ENCODE results near the gene SDE2. TPM values are rescaled to one million over a fixed set of nuclear protein-coding genes. Genes with fewer than 3 reads are reported as not detected.
"Not testable (repeated sequence)": the region's sequence is repeated elsewhere in the genome, so short reads cannot be mapped to it uniquely, and the experiment has no call there.

Gene SDE2
- total RNA-seq, 4 donors from 2014 or later = 19.9 to 41.0 (median 27.3) TPM

DNA sequence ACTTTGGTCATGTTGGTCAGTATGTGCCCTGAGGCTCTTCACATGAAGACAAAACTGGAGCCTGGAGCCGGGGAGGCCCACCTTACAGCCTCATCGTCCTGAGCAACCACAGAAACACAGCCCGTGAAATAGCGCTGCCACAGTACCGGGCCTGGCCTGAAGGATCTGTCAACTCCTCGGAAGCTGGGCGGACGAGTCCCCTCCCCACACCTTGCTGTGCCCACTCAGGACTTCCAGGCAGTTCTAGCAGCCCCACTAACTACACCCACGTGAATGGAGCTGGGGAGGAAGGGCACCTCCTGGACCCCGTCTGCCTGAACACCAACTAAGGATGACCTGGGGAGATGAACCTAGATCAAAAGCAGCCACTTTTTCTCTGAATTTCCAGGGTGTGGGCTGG, 24.7 kb downstream of the SDE2 start:
- intact Hi-C loops (cut with DNase I) = loop anchor here (2.0 to 5.0 kb wide), 2 partner anchors 52 to 500 kb away; partner anchors contain the start of gene PYCR2
- Histone ChIP-seq H3K4me1 (no peaks in the 10 kb centered on the region), H3K27me3 (no peaks in the 10 kb centered on the region), H3K9me3 (no peaks in the 10 kb centered on the region), H3K4me3 (replicated peaks in 1 of 3) (no peak overlapping the region), H3K27ac (no peak overlapping the region), H3K36me3 (peaks cover 0 to 1% of the 10 kb centered on the region in 2 donors)
- 93 to 96% methylated on average over 9 to 10 of the region's 10 CpGs for WGBS, 2 donors
- no peak for TF ChIP-seq POLR2A (IDR thresholded peaks at IDR 0.05)
- TF ChIP-seq, protein P1, sequence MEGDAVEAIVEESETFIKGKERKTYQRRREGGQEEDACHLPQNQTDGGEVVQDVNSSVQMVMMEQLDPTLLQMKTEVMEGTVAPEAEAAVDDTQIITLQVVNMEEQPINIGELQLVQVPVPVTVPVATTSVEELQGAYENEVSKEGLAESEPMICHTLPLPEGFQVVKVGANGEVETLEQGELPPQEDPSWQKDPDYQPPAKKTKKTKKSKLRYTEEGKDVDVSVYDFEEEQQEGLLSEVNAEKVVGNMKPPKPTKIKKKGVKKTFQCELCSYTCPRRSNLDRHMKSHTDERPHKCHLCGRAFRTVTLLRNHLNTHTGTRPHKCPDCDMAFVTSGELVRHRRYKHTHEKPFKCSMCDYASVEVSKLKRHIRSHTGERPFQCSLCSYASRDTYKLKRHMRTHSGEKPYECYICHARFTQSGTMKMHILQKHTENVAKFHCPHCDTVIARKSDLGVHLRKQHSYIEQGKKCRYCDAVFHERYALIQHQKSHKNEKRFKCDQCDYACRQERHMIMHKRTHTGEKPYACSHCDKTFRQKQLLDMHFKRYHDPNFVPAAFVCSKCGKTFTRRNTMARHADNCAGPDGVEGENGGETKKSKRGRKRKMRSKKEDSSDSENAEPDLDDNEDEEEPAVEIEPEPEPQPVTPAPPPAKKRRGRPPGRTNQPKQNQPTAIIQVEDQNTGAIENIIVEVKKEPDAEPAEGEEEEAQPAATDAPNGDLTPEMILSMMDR (IDR thresholded peaks at IDR 0.05) = no peak
- DNase-seq = no peak

DNA sequence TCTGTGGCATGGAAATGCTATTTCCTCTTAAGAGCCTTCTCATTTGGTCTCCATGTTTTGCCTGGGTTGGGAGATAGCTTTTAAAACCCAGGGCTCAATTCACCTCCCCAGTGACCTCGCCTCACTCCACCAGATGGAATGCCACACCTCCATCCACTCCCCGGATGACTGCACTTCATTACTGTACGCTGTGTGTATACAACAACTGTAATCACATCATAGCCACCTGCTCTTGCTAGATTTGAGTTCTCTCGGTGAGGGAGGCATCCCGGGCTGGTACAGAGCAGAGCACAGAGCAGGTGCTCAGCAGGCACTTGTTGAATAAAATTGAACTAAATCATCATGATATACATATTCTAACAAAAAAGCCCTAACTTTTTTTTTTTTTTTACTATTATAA, 26.0 kb downstream of the SDE2 start:
- TF ChIP-seq, protein P1 (IDR thresholded peaks at IDR 0.05) = no peak
- TF ChIP-seq POLR2A (IDR thresholded peaks at IDR 0.05) = no peak
- DNase-seq = no peak
- no peaks in the 10 kb centered on the region for H3K27me3 ChIP-seq
- 55 to 71% methylated on average over 5 of the region's 5 CpGs for WGBS, 2 donors
- no peaks in the 10 kb centered on the region for H3K9me3 ChIP-seq
- no peaks in the 10 kb centered on the region for H3K4me1 ChIP-seq
- no peak overlapping the region for H3K27ac ChIP-seq
- intact Hi-C loops (cut with DNase I) = loop anchor here (5.0 kb wide), 1 partner anchor 51 kb away; the partner anchor contains the start of gene PYCR2
- H3K36me3 ChIP-seq = no peaks in the 10 kb centered on the region
- no peak overlapping the region for H3K4me3 ChIP-seq (replicated peaks in 1 of 3)

DNA sequence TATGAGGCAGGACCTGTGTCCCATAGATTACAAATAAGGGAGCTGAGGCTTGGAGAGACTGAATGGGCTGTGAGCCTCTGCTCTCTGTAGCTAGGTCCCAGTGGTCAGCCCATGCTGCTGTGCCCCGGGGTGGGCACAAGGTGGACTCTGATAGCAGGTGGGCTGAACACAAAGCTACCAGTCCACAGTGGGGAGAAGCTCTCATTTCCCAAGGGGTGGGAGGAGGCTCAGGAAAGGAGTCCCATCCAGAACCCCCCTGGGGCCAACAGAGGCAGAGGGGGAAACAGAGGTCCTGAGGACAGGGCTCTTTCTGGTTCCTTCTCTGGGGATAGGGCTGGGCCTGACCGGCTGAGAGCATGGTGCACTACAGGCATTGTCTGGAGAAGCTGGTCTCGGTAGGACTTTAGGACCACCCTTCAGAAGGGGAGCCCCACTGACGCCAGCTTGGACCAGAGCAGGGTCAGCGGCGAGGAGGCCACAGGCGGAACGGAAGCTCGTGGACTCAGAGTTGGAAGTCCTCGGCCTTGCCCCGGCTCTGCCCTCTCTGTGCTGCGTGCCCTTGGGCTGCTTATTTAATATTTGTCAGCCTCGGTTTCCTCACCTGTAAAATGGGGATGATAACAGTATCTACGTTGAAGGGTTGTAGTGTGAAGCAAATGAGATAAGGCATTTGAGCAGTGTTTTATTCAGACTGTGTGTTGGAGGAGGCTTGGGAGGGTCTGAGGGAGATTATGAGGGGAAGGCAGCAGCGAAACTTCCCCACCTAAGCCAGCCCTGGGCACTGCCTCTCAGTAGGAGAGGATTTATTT, 26.6 kb downstream of the SDE2 start:
- Histone ChIP-seq H3K27ac (no peak overlapping the region), H3K4me3 (replicated peaks in 1 of 3) (no peak overlapping the region), H3K9me3 (no peaks in the 10 kb centered on the region), H3K36me3 (no peaks in the 10 kb centered on the region), H3K27me3 (no peaks in the 10 kb centered on the region), H3K4me1 (no peaks in the 10 kb centered on the region)
- intact Hi-C loops (cut with DNase I) = loop anchor here (5.0 kb wide), 1 partner anchor 50 kb away; the partner anchor contains the start of gene PYCR2
- 92 to 96% methylated on average over 11 to 15 of the region's 15 CpGs for WGBS, 2 donors
- TF ChIP-seq POLR2A (IDR thresholded peaks at IDR 0.05) = no peak
- TF ChIP-seq, protein P1 (IDR thresholded peaks at IDR 0.05) = no peak
- DNase-seq = no peak

DNA sequence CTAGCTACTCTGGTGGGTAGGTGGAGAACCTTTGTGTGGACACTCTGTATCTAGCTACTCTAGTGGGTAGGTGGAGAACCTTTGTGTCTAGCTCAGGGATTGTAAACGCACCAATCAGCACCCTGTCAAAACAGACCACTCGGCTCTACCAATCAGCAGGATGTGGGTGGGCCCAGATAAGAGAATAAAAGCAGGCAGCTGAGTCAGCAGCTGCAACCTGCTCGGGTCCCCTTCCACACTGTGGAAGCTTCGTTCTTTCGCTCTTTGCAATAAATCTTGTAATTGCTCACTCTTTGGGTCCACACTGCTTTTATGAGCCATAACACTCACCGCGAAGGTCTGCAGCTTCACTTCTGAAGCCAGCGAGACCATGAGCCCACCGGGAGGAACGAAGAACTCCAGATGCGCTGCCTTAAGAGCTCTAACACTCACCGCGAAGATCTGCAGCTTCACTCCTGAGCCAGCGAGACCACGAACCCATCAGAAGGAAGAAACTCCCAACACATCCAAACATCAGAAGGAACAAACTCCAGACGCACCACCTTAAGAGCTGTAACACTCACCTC, 28.5 kb downstream of the SDE2 start:
- H3K27me3 ChIP-seq; H3K4me1 ChIP-seq; DNase-seq; H3K9me3 ChIP-seq; H3K36me3 ChIP-seq; H3K27ac ChIP-seq; H3K4me3 ChIP-seq (replicated peaks in 1 of 3): not testable (repeated sequence)
- intact Hi-C loops (cut with DNase I) = loop anchor here (5.0 kb wide), 1 partner anchor 48 kb away; the partner anchor contains the start of gene PYCR2
- 92 to 94% methylated on average over 16 of the region's 16 CpGs for WGBS, 2 donors

DNA sequence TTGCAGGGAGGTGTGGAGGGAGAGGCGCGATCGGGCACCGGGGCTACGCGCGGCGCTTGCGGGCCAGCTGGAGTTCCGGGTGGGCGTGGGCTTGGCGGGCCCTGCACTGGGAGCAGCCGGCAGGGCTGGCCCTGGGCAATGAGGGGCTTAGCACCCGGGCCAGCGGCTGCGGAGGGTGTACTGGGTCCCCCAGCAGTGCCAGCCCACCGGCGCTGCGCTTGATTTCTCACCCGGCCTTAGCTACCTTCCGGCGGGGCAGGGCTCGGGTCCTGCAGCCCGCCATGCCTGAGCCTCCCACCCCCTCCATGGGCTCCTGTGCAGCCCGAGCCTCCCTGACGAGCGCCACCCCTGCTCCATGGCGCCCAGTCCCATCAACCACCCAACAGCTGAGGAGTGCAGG, 29.4 kb downstream of the SDE2 start:
- not testable (repeated sequence) for H3K27ac ChIP-seq; H3K36me3 ChIP-seq; H3K27me3 ChIP-seq; H3K9me3 ChIP-seq; H3K4me1 ChIP-seq; H3K4me3 ChIP-seq (replicated peaks in 1 of 3); DNase-seq
- WGBS, 2 donors = 100% methylated on average over 3 of the region's 28 CpGs; no CpG with 5 or more reads in 1 of the 2 donors
- intact Hi-C loops (cut with DNase I) = loop anchor here (5.0 kb wide), 1 partner anchor 47 kb away; the partner anchor contains the start of gene PYCR2

DNA sequence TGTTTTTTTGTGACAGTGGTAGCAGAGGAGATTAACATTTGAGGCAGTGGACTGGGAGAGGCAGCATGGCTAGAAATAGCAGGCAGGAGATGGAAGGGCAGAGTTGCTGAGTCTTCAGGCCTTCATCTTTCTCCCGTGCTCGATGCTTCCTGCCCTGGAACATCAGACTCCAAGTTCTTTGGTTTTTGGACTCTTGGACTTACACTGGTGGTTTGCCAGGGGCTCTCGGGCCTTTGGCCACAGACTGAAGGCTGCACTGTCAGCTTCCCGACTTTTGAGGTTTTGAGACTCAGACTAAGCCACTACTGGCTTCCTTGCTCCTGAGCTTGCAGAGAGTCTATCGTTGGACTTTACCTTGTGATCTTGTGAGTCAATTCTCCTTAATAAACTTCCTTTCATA, 33.9 kb downstream of the SDE2 start:
- H3K27me3 ChIP-seq = no peaks in the 10 kb centered on the region
- no peaks in the 10 kb centered on the region for H3K9me3 ChIP-seq
- no peak overlapping the region for H3K27ac ChIP-seq
- 63 to 81% methylated on average over 5 of the region's 5 CpGs for WGBS, 2 donors
- no peak for TF ChIP-seq POLR2A (IDR thresholded peaks at IDR 0.05)
- TF ChIP-seq, protein P1 (IDR thresholded peaks at IDR 0.05) = no peak
- intact Hi-C loops (cut with DNase I) = no loop called here
- H3K4me3 ChIP-seq (replicated peaks in 1 of 3) = no peak overlapping the region
- H3K4me1 ChIP-seq = no peaks in the 10 kb centered on the region
- no peaks in the 10 kb centered on the region for H3K36me3 ChIP-seq
- no peak for DNase-seq

Measured in thyroid gland (tissue), 4 donors.